Activated CD4-positive, alpha-beta T cell treated with anti-CD3 and anti-CD28 coated beads for 1 hour (primary cell): ENCODE data around the gene LMBR1.
"Not testable (repeated sequence)": the region's sequence is repeated elsewhere in the genome, so short reads cannot be mapped to it uniquely, and the experiment has no call there.

Source experiments
- DNase-seq: peaks from one replicate; pipeline ENCODE4 v3.0.0-alpha.2; 2020

LMBR1 gene

GRCh38 chr7:156903232-156903909 lies 10.4 kb upstream of the LMBR1 start:
- DNase-seq, result no peak

GRCh38 chr7:156900093-156900492 lies 7.1 kb upstream of the LMBR1 start:
- DNase-seq, result not testable (repeated sequence)

GRCh38 chr7:156898938-156899337 lies 6.0 kb upstream of the LMBR1 start:
- DNase-seq, result no peak

GRCh38 chr7:156897673-156898072 lies 4.7 kb upstream of the LMBR1 start:
- no peak for DNase-seq

- DNase-seq, result no peak
These were observed 3.5 kb upstream of the LMBR1 start for GRCh38 chr7:156896388-156897022.

GRCh38 chr7:156895024-156895780 lies 2.2 kb upstream of the LMBR1 start:
- DNase-seq, result no peak

- DNase-seq, result peak; percentile 44
These were observed 742 bp downstream of the LMBR1 start for GRCh38 chr7:156892081-156892800.

GRCh38 chr7:156889746-156890145 lies 3.2 kb downstream of the LMBR1 start:
- no peak for DNase-seq

- no peak for DNase-seq
These were observed 3.9 kb downstream of the LMBR1 start for GRCh38 chr7:156889089-156889488.

- no peak for DNase-seq
These were observed 6.8 kb downstream of the LMBR1 start for GRCh38 chr7:156886020-156886795.

- DNase-seq, result no peak
These were observed 11.3 kb downstream of the LMBR1 start for GRCh38 chr7:156881679-156882078.

GRCh38 chr7:156875766-156876165 lies 17.2 kb downstream of the LMBR1 start:
- no peak for DNase-seq

- DNase-seq, result not testable (repeated sequence)
These were observed 24.6 kb downstream of the LMBR1 start for GRCh38 chr7:156868363-156868762.

- DNase-seq, result no peak
These were observed 27.5 kb downstream of the LMBR1 start for GRCh38 chr7:156865493-156865892.

GRCh38 chr7:156862022-156862421 lies 31.0 kb downstream of the LMBR1 start:
- DNase-seq, result not testable (repeated sequence)

GRCh38 chr7:156861212-156861611 lies 31.8 kb downstream of the LMBR1 start:
- no peak for DNase-seq

- DNase-seq, result not testable (repeated sequence)
These were observed 32.9 kb downstream of the LMBR1 start for GRCh38 chr7:156860099-156860498.

GRCh38 chr7:156858523-156858922 lies 34.5 kb downstream of the LMBR1 start:
- DNase-seq, result no peak

- DNase-seq, result no peak
These were observed 35.2 kb downstream of the LMBR1 start for GRCh38 chr7:156857757-156858156.

- no peak for DNase-seq
These were observed 38.3 kb downstream of the LMBR1 start for GRCh38 chr7:156854654-156855053.

- DNase-seq, result no peak
These were observed 44.0 kb downstream of the LMBR1 start for GRCh38 chr7:156848979-156849378.

GRCh38 chr7:156845379-156846101 lies 47.4 kb downstream of the LMBR1 start:
- DNase-seq, result no peak
